WI38 (cell line): ENCODE measurements around the gene MFAP3L.

ENCODE experiments used
- H3K4me3 ChIP-seq: 2 replicates; pipeline ENCODE4 v1.5.1; 2011; ENCODE audit warnings: low read depth, mild to moderate bottlenecking, control low read depth, low read length
- TF ChIP-seq, protein P1 (sequence below): IDR thresholded peaks from 2 replicates; pipeline ENCODE4 v1.5.1; 2012; ENCODE audit warnings: low read depth, mild to moderate bottlenecking, control low read depth, low read length

Gene MFAP3L

DNA sequence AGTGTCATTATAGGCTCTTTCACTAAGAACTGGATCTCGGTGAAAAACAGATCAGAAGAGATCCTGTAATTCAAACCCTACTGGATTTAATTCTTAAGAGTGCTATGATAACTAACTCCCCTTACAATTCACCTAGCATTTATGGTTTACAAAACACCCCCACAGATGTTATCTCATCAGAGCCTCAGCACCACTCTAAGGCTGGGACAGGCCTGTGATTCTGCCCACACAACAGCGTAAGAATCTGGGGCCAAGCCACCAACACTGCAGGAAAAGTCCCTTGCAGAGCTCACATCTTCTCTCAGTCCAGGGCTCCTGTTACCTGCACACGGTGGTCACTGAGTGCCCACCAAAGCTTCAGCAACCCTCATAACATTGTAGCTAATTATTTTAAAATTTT lies 8.9 kb downstream of the MFAP3L start:
- TF ChIP-seq, protein P1, sequence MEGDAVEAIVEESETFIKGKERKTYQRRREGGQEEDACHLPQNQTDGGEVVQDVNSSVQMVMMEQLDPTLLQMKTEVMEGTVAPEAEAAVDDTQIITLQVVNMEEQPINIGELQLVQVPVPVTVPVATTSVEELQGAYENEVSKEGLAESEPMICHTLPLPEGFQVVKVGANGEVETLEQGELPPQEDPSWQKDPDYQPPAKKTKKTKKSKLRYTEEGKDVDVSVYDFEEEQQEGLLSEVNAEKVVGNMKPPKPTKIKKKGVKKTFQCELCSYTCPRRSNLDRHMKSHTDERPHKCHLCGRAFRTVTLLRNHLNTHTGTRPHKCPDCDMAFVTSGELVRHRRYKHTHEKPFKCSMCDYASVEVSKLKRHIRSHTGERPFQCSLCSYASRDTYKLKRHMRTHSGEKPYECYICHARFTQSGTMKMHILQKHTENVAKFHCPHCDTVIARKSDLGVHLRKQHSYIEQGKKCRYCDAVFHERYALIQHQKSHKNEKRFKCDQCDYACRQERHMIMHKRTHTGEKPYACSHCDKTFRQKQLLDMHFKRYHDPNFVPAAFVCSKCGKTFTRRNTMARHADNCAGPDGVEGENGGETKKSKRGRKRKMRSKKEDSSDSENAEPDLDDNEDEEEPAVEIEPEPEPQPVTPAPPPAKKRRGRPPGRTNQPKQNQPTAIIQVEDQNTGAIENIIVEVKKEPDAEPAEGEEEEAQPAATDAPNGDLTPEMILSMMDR, result no peak
- no peak overlapping the region for H3K4me3 ChIP-seq

DNA sequence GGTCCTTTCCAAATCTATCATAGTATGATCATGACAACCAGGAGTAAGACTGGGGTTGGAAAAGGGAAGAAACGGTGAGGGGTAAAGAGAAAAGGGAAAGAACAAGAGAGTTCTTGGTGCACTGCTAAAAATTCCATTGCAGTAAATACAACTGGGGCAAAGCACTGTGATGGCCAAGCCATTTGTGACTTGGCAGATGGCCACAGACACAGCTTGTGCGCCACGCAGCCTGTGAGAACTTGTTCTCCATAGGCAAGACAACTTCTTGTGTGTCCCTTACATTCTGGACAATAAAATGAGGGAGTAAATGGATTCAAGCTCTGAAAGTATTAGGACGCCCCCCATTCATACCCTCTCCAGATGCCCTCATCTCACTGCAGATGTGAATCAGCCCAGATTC lies 10.9 kb downstream of the MFAP3L start:
- TF ChIP-seq, protein P1, result no peak
- H3K4me3 ChIP-seq, result no peak overlapping the region

DNA sequence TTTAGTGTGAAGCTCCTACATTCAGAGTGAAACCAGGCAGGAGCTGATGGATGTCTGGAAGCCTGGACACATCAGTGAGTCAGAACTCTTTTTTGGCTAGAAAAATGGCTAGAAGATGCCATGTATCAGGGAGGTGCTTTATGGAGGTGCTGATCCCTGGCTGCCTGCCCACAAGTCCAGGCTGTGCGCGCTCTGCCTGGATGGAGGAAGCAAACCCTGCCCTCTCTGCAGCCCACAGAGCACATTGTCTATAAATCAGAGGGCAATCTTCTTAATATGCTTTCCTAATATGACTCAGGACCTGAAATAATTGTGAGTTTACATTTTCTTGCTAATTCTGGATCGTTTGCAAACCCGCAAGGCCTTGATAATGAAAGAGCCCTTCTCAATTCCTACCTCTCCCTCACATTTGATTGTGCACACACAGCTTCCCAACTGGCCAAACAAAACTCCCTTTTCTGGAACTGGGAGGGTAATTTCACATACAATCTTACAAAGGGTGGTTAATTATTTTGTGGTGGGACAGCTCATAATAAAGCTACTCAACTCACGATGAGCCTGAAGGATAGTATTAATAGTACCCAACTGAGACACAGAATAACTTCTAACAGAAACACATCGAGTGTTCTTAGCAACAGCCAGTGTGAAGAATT lies 11.7 kb downstream of the MFAP3L start:
- TF ChIP-seq, protein P1, result no peak
- H3K4me3 ChIP-seq, result no peak overlapping the region

DNA sequence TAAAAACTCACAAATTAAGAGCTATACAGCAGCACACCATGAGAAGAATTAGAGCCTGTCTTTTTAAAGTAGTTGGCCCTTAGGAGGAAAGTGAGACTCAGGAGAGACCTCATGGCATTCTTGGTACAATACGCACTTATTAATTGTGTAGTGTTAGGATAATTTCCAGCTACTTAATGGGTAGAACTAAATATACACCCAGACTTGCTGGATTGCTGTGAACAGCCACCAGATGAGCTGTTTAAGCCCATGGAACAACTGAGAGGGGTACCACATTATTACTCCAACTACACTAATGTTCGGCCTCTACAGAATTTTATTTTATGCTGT lies 13.6 kb downstream of the MFAP3L start:
- TF ChIP-seq, protein P1, result no peak
- H3K4me3 ChIP-seq, result no peak overlapping the region

DNA sequence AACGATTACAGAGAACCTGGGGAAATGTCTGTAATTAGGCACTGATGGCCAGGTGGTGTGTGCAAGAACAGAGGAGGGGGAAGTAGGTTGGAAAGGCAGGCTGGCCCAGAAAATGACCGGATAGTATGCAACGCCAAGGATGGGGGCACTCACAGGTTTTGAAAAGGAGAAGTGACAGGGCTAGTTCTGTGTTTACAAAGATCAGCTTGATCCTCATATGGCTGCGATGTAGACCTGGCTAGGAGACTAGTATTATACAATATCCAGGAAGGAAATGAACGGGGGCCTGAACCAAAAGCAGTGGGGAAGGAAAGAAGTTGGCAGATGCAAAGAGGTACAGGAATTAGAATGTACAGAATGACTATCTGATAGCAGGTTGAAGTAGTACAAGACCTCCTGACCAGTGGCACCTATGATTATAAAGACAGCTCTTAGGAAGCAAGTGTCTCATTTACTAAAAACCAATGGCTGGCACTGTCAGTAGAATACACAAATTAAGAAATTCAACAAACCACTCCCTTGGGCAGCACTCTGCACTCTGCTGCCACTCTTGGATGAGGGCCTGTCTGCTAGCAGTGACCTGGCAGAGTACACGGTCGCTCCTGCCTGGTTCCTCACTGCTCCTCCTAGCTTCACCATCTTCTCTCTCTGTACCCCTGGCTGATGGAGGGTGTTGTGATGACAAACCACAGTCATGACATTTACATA lies 14.1 kb downstream of the MFAP3L start:
- TF ChIP-seq, protein P1, result no peak
- H3K4me3 ChIP-seq, result no peak overlapping the region

DNA sequence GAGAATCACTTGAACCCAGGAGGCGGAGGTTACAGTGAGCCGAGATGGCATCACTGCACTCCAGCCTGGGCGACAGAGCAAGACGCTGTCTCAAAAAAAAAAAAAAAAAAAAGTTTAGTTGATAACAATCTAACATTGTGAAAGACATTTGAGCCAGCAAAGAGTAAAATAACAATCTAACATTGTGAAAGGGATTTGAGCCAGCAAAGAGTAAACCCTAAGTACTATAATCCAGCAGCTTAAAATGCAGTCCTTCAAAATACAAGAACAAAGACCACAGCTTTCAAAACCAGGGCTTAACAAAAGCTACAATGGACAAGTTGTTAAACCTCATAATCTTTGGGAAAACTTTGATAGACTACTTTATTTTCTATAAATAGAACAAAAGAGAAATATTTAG lies 16.9 kb downstream of the MFAP3L start:
- H3K4me3 ChIP-seq, result no peak overlapping the region
- TF ChIP-seq, protein P1, result no peak

DNA sequence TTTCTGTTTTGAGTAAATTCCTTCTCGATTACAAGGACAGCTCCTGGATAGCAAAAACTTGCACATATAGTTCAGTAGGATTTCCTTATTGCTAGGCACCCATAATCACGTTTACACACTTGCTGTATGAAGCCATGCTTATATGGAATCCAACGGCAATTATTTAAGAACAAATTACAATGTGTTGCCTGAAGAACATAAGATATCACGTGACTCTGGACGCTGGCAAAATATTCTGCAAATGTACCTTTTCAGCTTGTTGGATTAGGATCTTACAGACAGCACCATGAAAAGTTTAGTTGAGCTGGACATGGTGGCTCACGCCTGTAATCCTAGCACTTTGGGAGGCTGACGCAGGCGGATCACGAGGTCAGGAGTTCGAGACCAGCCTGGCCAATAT lies 17.4 kb downstream of the MFAP3L start:
- TF ChIP-seq, protein P1, result no peak

More for the DNA sequence above, 17.4 kb downstream of the MFAP3L start:
- H3K4me3 ChIP-seq, result no peak overlapping the region
